Trophoblast cell (in vitro differentiated cells and primary cell): Measurements from ENCODE around the gene WDR7.
A peak's percentile ranks its signal among the peaks of the same experiment; 100 is the strongest.

Source experiments
- DNase-seq, 2 donors: peaks; one replicate each; pipeline ENCODE4 v3.0.0-alpha.2; 2016
- H2AFZ ChIP-seq: 2 replicates; pipeline ENCODE4 v1.6.1; 2013; ENCODE audit warnings: low read length, moderate library complexity, mild to moderate bottlenecking; ENCODE audit not compliant: insufficient read depth, poor library complexity
- H2AK5ac ChIP-seq: 2 replicates; pipeline ENCODE4 v1.6.1; 2013; ENCODE audit warnings: mild to moderate bottlenecking, low read length
- H2BK120ac ChIP-seq: 2 replicates; pipeline ENCODE4 v1.6.1; 2013; ENCODE audit warnings: low read length, mild to moderate bottlenecking, moderate library complexity; ENCODE audit not compliant: insufficient read depth, poor library complexity
- H2BK12ac ChIP-seq: 2 replicates; pipeline ENCODE4 v1.6.1; 2013; ENCODE audit warnings: mild to moderate bottlenecking, low read length, moderate library complexity
- H2BK5ac ChIP-seq: 2 replicates; pipeline ENCODE4 v1.6.1; 2013; ENCODE audit warnings: low read length, low read depth, moderate library complexity, mild to moderate bottlenecking; ENCODE audit not compliant: poor library complexity
- H3K14ac ChIP-seq: 2 replicates; pipeline ENCODE4 v1.6.1; 2013; ENCODE audit warnings: mild to moderate bottlenecking, low read length
- H3K18ac ChIP-seq: 2 replicates; pipeline ENCODE4 v1.6.1; 2013; ENCODE audit warnings: mild to moderate bottlenecking, low read length
- H3K23ac ChIP-seq: 2 replicates; pipeline ENCODE4 v1.6.1; 2013; ENCODE audit warnings: low read length
- H3K27ac ChIP-seq: 2 replicates; pipeline ENCODE4 v1.5.1; 2013; ENCODE audit warnings: low read depth, mild to moderate bottlenecking, inconsistent platforms, low read length, moderate library complexity
- H3K27me3 ChIP-seq: 2 replicates; pipeline ENCODE4 v1.6.1; 2013; ENCODE audit warnings: inconsistent platforms, mild to moderate bottlenecking, low read length, moderate library complexity; ENCODE audit not compliant: insufficient read depth
- H3K36me3 ChIP-seq, 2 experiments: 1 replicate in 1 of 2; 2 replicates in 1 of 2; pipeline ENCODE4 v1.6.1; 2013; ENCODE audit warnings: low read length in 2 of 2, mild to moderate bottlenecking in 2 of 2, moderate library complexity in 1 of 2; ENCODE audit not compliant: insufficient read depth in 2 of 2, control insufficient read depth in 1 of 2
- H3K4ac ChIP-seq: 2 replicates; pipeline ENCODE4 v1.6.1; 2013; ENCODE audit warnings: low read depth, mild to moderate bottlenecking, low read length, moderate library complexity
- H3K4me1 ChIP-seq, 2 experiments: 1 replicate in 1 of 2; 2 replicates in 1 of 2; pipeline ENCODE4 v1.6.1; 2013; ENCODE audit warnings: low read length in 2 of 2, mild to moderate bottlenecking in 2 of 2, moderate library complexity in 1 of 2; ENCODE audit not compliant: insufficient read depth in 2 of 2, control insufficient read depth in 1 of 2
- H3K4me2 ChIP-seq: 2 replicates; pipeline ENCODE4 v1.6.1; 2013; ENCODE audit warnings: inconsistent platforms, mild to moderate bottlenecking, low read length, moderate library complexity
- H3K4me3 ChIP-seq: 2 replicates; pipeline ENCODE4 v1.5.1; 2013; ENCODE audit warnings: mild to moderate bottlenecking, low read depth, low read length, inconsistent platforms
- H3K79me1 ChIP-seq: one replicate; pipeline ENCODE4 v1.6.1; 2013; ENCODE audit warnings: low read length
- H3K79me2 ChIP-seq: 2 replicates; pipeline ENCODE4 v1.6.1; 2013; ENCODE audit warnings: low read length, mild to moderate bottlenecking; ENCODE audit not compliant: control insufficient read depth, insufficient read depth, poor library complexity
- H3K9ac ChIP-seq: 2 replicates; pipeline ENCODE4 v1.6.1; 2013; ENCODE audit warnings: mild to moderate bottlenecking, low read length
- H3K9me3 ChIP-seq: 2 replicates; pipeline ENCODE4 v1.6.1; 2013; ENCODE audit warnings: low read depth, mild to moderate bottlenecking, control low read depth, inconsistent platforms, low read length; ENCODE audit not compliant: insufficient read depth
- H4K12ac ChIP-seq: 2 replicates; pipeline ENCODE4 v1.6.1; 2013; ENCODE audit warnings: low read depth, mild to moderate bottlenecking, low read length, moderate library complexity
- H4K8ac ChIP-seq: 2 replicates; pipeline ENCODE4 v1.6.1; 2013; ENCODE audit warnings: low read depth, mild to moderate bottlenecking, low read length, moderate library complexity
- H4K91ac ChIP-seq: one replicate; pipeline ENCODE4 v1.6.1; 2013; ENCODE audit warnings: low read depth, mild to moderate bottlenecking, low read length, moderate library complexity
- WGBS: extraction: QIAGEN DNeasy Blood & Tissue Kit; methylation state at CpG from one replicate; pipeline ENCODE4 v1.1.7; 2013; ENCODE audit warnings: missing lambda C conversion rate; ENCODE audit not compliant: insufficient read length, insufficient coverage; ENCODE audit errors: extremely low coverage; 5-methylcytosine and 5-hydroxymethylcytosine counted together

Gene WDR7

GRCh38 chr18:56643381-56643780 is 7.8 kb upstream of the WDR7 start:
- no peak overlapping the region for H3K27ac ChIP-seq
- no peak overlapping the region for H2BK120ac ChIP-seq
- no peaks in the 10 kb centered on the region for H3K79me2 ChIP-seq
- no peak overlapping the region for H2AK5ac ChIP-seq
- no peak for DNase-seq
- no peak overlapping the region for H2BK5ac ChIP-seq
- no peaks in the 10 kb centered on the region for H3K79me1 ChIP-seq
- no peak overlapping the region for H3K4me3 ChIP-seq
- no peaks in the 10 kb centered on the region for H3K4me1 ChIP-seq
- H4K91ac ChIP-seq: no peak overlapping the region
- H4K8ac ChIP-seq: no peak overlapping the region
- no peak overlapping the region for H4K12ac ChIP-seq
- no peaks in the 10 kb centered on the region for H3K9me3 ChIP-seq
- H3K36me3 ChIP-seq: no peaks in the 10 kb centered on the region
- no peak overlapping the region for H3K4me2 ChIP-seq
- no peak overlapping the region for H3K14ac ChIP-seq
- no CpG with 5 or more reads among the region's 3 CpGs for WGBS
- H3K23ac ChIP-seq: no peak overlapping the region
- no peak overlapping the region for H3K4ac ChIP-seq
- no peak overlapping the region for H2AFZ ChIP-seq
- H2BK12ac ChIP-seq: no peak overlapping the region
- H3K18ac ChIP-seq: no peak overlapping the region
- no peaks in the 10 kb centered on the region for H3K27me3 ChIP-seq
- H3K9ac ChIP-seq: no peak overlapping the region

GRCh38 chr18:56645415-56646016 is 5.6 kb upstream of the WDR7 start:
- no peak overlapping the region for H2BK120ac ChIP-seq
- H3K36me3 ChIP-seq: no peaks in the 10 kb centered on the region
- H3K14ac ChIP-seq: no peak overlapping the region
- H3K4me2 ChIP-seq: no peak overlapping the region
- H3K9me3 ChIP-seq: no peaks in the 10 kb centered on the region
- no peak overlapping the region for H4K91ac ChIP-seq
- H3K9ac ChIP-seq: no peak overlapping the region
- H3K4me3 ChIP-seq: no peak overlapping the region
- peak in 1 of 2 donors; percentile 51 for DNase-seq
- no CpG with 5 or more reads among the region's 5 CpGs for WGBS
- H2AK5ac ChIP-seq: no peak overlapping the region
- no peak overlapping the region for H3K18ac ChIP-seq
- no peak overlapping the region for H2BK5ac ChIP-seq
- H2AFZ ChIP-seq: no peak overlapping the region
- H4K8ac ChIP-seq: no peak overlapping the region
- H3K27me3 ChIP-seq: no peaks in the 10 kb centered on the region
- no peaks in the 10 kb centered on the region for H3K79me1 ChIP-seq
- no peak overlapping the region for H3K4ac ChIP-seq
- no peak overlapping the region for H3K27ac ChIP-seq
- H4K12ac ChIP-seq: no peak overlapping the region
- no peaks in the 10 kb centered on the region for H3K4me1 ChIP-seq
- no peaks in the 10 kb centered on the region for H3K79me2 ChIP-seq
- no peak overlapping the region for H2BK12ac ChIP-seq
- H3K23ac ChIP-seq: no peak overlapping the region

GRCh38 chr18:56647071-56647470 is 4.1 kb upstream of the WDR7 start:
- Histone ChIP-seq H2BK5ac (no peak overlapping the region), H3K4ac (no peak overlapping the region), H3K4me3 (no peak overlapping the region), H3K36me3 (no peaks in the 10 kb centered on the region), H3K4me1 (no peaks in the 10 kb centered on the region), H3K9ac (peak overlapping the region; percentile 69), H3K79me2 (peaks cover 3% of the 10 kb centered on the region), H3K4me2 (no peak overlapping the region), H3K23ac (no peak overlapping the region), H2BK120ac (no peak overlapping the region), H2BK12ac (no peak overlapping the region), H3K18ac (no peak overlapping the region), H4K12ac (no peak overlapping the region), H3K27ac (no peak overlapping the region), H3K9me3 (no peaks in the 10 kb centered on the region), H3K79me1 (no peaks in the 10 kb centered on the region), H4K91ac (no peak overlapping the region), H4K8ac (no peak overlapping the region), H3K27me3 (no peaks in the 10 kb centered on the region), H3K14ac (no peak overlapping the region), H2AFZ (no peak overlapping the region), H2AK5ac (no peak overlapping the region)
- DNase-seq: no peak

GRCh38 chr18:56647951-56648893 is 2.9 kb upstream of the WDR7 start:
- no peak overlapping the region for H4K91ac ChIP-seq
- no peaks in the 10 kb centered on the region for H3K79me1 ChIP-seq
- H3K27me3 ChIP-seq: no peaks in the 10 kb centered on the region
- no peak overlapping the region for H3K4me2 ChIP-seq
- H3K4ac ChIP-seq: no peak overlapping the region
- H4K8ac ChIP-seq: no peak overlapping the region
- no peak overlapping the region for H2AK5ac ChIP-seq
- H2BK12ac ChIP-seq: no peak overlapping the region
- no peak overlapping the region for H3K14ac ChIP-seq
- H2BK5ac ChIP-seq: no peak overlapping the region
- H3K23ac ChIP-seq: no peak overlapping the region
- no peak overlapping the region for H2AFZ ChIP-seq
- no peaks in the 10 kb centered on the region for H3K36me3 ChIP-seq
- H3K9me3 ChIP-seq: no peaks in the 10 kb centered on the region
- no peak overlapping the region for H4K12ac ChIP-seq
- no peak overlapping the region for H2BK120ac ChIP-seq
- H3K18ac ChIP-seq: no peak overlapping the region
- no peak overlapping the region for H3K4me3 ChIP-seq
- DNase-seq: peak in 1 of 2 donors; percentile 4
- H3K27ac ChIP-seq: no peak overlapping the region
- H3K9ac ChIP-seq: no peak overlapping the region
- no CpG with 5 or more reads among the region's 3 CpGs for WGBS
- no peaks in the 10 kb centered on the region for H3K4me1 ChIP-seq
- H3K79me2 ChIP-seq: peaks cover 3% of the 10 kb centered on the region
